Measurements from ENCODE around the gene MYO18B. TPM values are rescaled to one million over a fixed set of nuclear protein-coding genes. Genes with fewer than 3 reads are reported as not detected.

MYO18B gene
- total RNA-seq, 1 experiment from 2014 or later, result 0.07 TPM

DNA sequence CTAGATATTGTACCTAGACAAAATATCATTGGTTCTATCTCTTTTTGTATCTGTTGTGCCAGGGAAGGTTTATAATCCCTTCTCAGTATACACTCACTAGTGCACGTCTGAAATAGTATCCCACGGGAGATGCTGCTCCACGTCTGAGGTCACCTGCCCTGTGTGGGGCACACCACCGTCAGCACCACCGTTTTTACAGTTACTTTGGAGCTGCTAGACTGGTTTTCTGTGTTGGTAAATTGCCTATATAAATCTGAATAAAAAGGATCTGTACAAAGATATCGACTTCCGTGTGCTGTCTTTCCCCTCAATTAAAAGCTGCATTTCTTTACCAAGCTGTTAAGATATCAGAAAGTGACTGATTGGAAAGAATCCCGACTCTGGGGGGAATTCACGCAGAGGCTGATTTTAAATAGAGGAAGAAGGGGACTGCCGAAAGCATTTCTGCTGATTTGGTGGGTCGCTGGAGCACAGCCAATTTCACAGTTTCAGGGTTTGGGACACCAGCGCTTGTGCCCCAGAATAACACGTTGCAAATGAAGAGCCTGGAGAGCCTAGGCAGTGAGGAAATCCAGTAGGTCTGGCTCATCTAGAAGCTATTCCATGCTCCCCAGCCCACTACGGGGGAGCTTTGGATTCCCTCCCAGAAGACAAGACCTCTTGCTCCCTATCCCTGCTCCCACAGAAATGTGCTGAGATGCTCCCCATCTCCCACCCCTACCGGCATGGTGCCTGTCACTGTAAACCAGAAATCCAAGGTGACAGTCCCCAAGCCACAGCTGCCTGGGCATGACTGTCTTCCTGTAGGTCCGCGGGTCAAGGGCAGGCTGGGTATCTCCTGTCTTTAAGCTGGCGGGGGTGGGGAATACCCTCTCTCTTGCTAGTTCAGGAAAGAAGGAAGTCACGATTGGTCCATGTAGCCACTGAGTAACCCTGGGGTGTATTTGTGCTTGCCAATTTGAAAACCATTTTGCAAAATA, 12.7 kb upstream of the MYO18B start:
- Mint-ChIP-seq H3K27me3 (ENCODE audit: insufficient read depth, unreplicated experiment) (no peaks in the 10 kb centered on the region), H3K9me3 (ENCODE audit: unreplicated experiment) (no peaks in the 10 kb centered on the region), H3K4me1 (ENCODE audit: low read depth, unreplicated experiment) (peaks cover 7% of the 10 kb centered on the region), H3K4me3 (ENCODE audit: unreplicated experiment) (no peak overlapping the region), H3K36me3 (ENCODE audit: insufficient read depth, unreplicated experiment) (peaks cover 2% of the 10 kb centered on the region), H3K27ac (ENCODE audit: unreplicated experiment) (no peak overlapping the region)
- Histone ChIP-seq H3K36me3 (ENCODE audit: control insufficient read depth, insufficient read depth, low read length) (no peaks in the 10 kb centered on the region), H3K9me3 (no peaks in the 10 kb centered on the region), H3K4me3 (ENCODE audit: low read depth, low read length) (no peak overlapping the region), H3K27me3 (replicated peaks; ENCODE audit: control insufficient read depth, insufficient read depth, low read length) (no peaks in the 10 kb centered on the region), H3K4me1 (peaks cover 17% of the 10 kb centered on the region)
- ChIA-PET POLR2A (no interaction called here), CTCF (no interaction called here)
- no TSS peak for BruUV-seq (replicated peaks)
- DNase-seq, result no peak
- TF ChIP-seq, protein P1, sequence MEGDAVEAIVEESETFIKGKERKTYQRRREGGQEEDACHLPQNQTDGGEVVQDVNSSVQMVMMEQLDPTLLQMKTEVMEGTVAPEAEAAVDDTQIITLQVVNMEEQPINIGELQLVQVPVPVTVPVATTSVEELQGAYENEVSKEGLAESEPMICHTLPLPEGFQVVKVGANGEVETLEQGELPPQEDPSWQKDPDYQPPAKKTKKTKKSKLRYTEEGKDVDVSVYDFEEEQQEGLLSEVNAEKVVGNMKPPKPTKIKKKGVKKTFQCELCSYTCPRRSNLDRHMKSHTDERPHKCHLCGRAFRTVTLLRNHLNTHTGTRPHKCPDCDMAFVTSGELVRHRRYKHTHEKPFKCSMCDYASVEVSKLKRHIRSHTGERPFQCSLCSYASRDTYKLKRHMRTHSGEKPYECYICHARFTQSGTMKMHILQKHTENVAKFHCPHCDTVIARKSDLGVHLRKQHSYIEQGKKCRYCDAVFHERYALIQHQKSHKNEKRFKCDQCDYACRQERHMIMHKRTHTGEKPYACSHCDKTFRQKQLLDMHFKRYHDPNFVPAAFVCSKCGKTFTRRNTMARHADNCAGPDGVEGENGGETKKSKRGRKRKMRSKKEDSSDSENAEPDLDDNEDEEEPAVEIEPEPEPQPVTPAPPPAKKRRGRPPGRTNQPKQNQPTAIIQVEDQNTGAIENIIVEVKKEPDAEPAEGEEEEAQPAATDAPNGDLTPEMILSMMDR (IDR thresholded peaks at IDR 0.05; ENCODE audit: insufficient read depth in 1 of 2, low read depth in 1 of 2, low read length in 1 of 2, severe bottlenecking in 1 of 2, unreplicated experiment in 1 of 2), result no peak
- intact Hi-C loops (cut with micrococcal nuclease; ENCODE audit: unreplicated experiment), result no loop called here

DNA sequence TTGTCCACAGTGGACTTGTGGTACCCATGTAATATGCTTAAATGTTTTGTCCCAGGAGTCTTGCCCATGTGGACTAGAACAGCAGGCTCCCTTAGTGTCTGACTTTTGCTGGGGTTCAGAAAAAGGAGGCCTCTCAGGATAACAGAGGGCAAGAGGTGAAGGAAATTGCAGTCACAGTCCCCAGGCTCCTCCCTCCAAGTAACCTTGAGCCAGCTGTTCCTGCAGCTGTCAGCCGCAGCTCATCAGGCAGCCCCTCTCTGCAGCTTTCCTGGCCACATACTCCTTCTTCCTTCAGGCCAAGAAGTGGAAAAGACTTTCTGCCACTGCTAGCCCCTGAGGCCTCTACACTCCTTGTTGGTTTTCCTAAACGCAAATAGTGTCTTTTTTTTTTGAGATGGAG, 6.3 kb upstream of the MYO18B start:
- H3K4me1 ChIP-seq, result no peaks in the 10 kb centered on the region
- no peaks in the 10 kb centered on the region for H3K4me1 Mint-ChIP-seq (ENCODE audit: low read depth, unreplicated experiment)
- no peaks in the 10 kb centered on the region for H3K27me3 Mint-ChIP-seq (ENCODE audit: insufficient read depth, unreplicated experiment)
- no peaks in the 10 kb centered on the region for H3K36me3 Mint-ChIP-seq (ENCODE audit: insufficient read depth, unreplicated experiment)
- DNase-seq, result no peak
- intact Hi-C loops (cut with micrococcal nuclease; ENCODE audit: unreplicated experiment), result no loop called here
- POLR2A ChIA-PET, result no interaction called here
- no peaks in the 10 kb centered on the region for H3K27me3 ChIP-seq (replicated peaks; ENCODE audit: control insufficient read depth, insufficient read depth, low read length)
- H3K9me3 Mint-ChIP-seq (ENCODE audit: unreplicated experiment), result no peaks in the 10 kb centered on the region
- TF ChIP-seq, protein P1 (IDR thresholded peaks at IDR 0.05; ENCODE audit: insufficient read depth in 1 of 2, low read depth in 1 of 2, low read length in 1 of 2, severe bottlenecking in 1 of 2, unreplicated experiment in 1 of 2), result no peak
- H3K36me3 ChIP-seq (ENCODE audit: control insufficient read depth, insufficient read depth, low read length), result no peaks in the 10 kb centered on the region
- no peak overlapping the region for H3K4me3 Mint-ChIP-seq (ENCODE audit: unreplicated experiment)
- CTCF ChIA-PET, result no interaction called here
- H3K9me3 ChIP-seq, result no peaks in the 10 kb centered on the region
- BruUV-seq (replicated peaks), result no TSS peak
- H3K27ac Mint-ChIP-seq (ENCODE audit: unreplicated experiment), result no peak overlapping the region
- no peak overlapping the region for H3K4me3 ChIP-seq (ENCODE audit: low read depth, low read length)

DNA sequence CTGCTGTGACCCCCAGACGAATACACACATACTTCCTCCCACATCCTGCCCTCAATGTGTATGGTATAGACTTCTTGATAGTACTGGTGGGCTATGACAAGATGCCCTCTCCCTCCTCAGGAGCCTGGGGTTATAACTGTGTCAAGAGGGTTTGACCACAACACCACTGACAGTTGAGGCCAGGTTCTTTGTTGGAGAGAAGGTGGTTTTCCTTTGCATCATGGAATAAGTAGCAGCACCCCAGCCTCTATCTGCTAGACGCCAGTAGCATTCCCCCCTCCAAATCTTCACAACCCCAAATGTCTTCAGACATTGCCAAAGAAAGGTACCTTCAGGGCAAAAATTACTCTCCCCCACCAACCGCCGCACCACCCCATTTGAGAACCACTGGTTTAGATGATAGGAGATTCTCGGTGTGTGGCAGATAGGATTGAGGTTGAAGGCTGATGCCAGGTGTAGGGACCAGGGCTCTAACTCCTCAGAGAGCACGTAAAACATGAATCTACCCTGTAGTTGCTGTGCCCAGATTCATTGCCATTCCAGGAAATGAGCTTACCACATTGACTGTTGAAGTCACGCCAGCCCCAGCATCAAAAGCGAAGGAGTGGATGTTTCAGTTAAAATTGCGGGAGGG, 5.5 kb upstream of the MYO18B start:
- no peaks in the 10 kb centered on the region for H3K9me3 Mint-ChIP-seq (ENCODE audit: unreplicated experiment)
- H3K27ac Mint-ChIP-seq (ENCODE audit: unreplicated experiment), result no peak overlapping the region
- no peaks in the 10 kb centered on the region for H3K27me3 ChIP-seq (replicated peaks; ENCODE audit: control insufficient read depth, insufficient read depth, low read length)
- no peak overlapping the region for H3K4me3 Mint-ChIP-seq (ENCODE audit: unreplicated experiment)
- CTCF ChIA-PET, result no interaction called here
- H3K27me3 Mint-ChIP-seq (ENCODE audit: insufficient read depth, unreplicated experiment), result no peaks in the 10 kb centered on the region
- no peaks in the 10 kb centered on the region for H3K36me3 ChIP-seq (ENCODE audit: control insufficient read depth, insufficient read depth, low read length)
- H3K9me3 ChIP-seq, result no peaks in the 10 kb centered on the region
- TF ChIP-seq, protein P1 (IDR thresholded peaks at IDR 0.05; ENCODE audit: insufficient read depth in 1 of 2, low read depth in 1 of 2, low read length in 1 of 2, severe bottlenecking in 1 of 2, unreplicated experiment in 1 of 2), result no peak
- POLR2A ChIA-PET, result no interaction called here
- no peaks in the 10 kb centered on the region for H3K4me1 Mint-ChIP-seq (ENCODE audit: low read depth, unreplicated experiment)
- no peaks in the 10 kb centered on the region for H3K4me1 ChIP-seq
- H3K36me3 Mint-ChIP-seq (ENCODE audit: insufficient read depth, unreplicated experiment), result no peaks in the 10 kb centered on the region
- DNase-seq, result no peak
- intact Hi-C loops (cut with micrococcal nuclease; ENCODE audit: unreplicated experiment), result no loop called here
- H3K4me3 ChIP-seq (ENCODE audit: low read depth, low read length), result no peak overlapping the region
- no TSS peak for BruUV-seq (replicated peaks)
